CD4-positive, alpha-beta T cell (primary cell): ENCODE data around the gene ADIRF. TPM values are rescaled to one million over a fixed set of nuclear protein-coding genes. Genes with fewer than 3 reads are reported as not detected.

Experiments used
- ATAC-seq: fragments of 200-7000 bp; cut with Tn5 transposase; one replicate; pipeline ENCODE4 v1.10.0; 2022; ENCODE audit warnings: mild to moderate bottlenecking; ENCODE audit not compliant: poor library complexity
- CTCF ChIA-PET: fragments of 350-600 bp; sonication (Branson Sonifier 250); formaldehyde crosslinking; loops from one replicate; lab custom pipeline; 2021; ENCODE audit warnings: antibody characterized with exemption, inconsistent platforms; lab: Charles Lee
- POLR2A ChIA-PET: fragments of 350-600 bp; sonication (Branson Sonifier 250); formaldehyde crosslinking; loops from one replicate; lab custom pipeline; 2021; ENCODE audit warnings: antibody characterized with exemption, inconsistent platforms; lab: Charles Lee
- DNase-seq, 14 experiments: peaks; one replicate each; pipeline ENCODE4 v3.0.0-alpha.2; 2013 to 2020; ENCODE audit warnings: mixed read lengths in 2 of 14
- H3K27ac ChIP-seq, 2 donors: one replicate each; pipeline versions ENCODE4 v1.5.1 to v1.7.0; 2013; ENCODE audit warnings: low read length in 2 of 2, low read depth in 1 of 2, mild to moderate bottlenecking in 1 of 2
- H3K27me3 ChIP-seq, 2 experiments: 1 replicate in 1 of 2; 2 replicates in 1 of 2; pipeline versions ENCODE4 v1.6.1 to v1.7.0; 2013; ENCODE audit warnings: low read length in 2 of 2, control low read depth in 1 of 2, mild to moderate bottlenecking in 1 of 2, moderate library complexity in 1 of 2; ENCODE audit not compliant: insufficient read depth in 2 of 2, control insufficient read depth in 1 of 2
- H3K36me3 ChIP-seq: one replicate; pipeline ENCODE4 v1.6.1; 2013; ENCODE audit warnings: low read length, control low read depth; ENCODE audit not compliant: insufficient read depth
- H3K4me1 ChIP-seq: one replicate; pipeline ENCODE4 v1.6.1; 2013; ENCODE audit warnings: low read length, control low read depth; ENCODE audit not compliant: insufficient read depth
- H3K4me3 ChIP-seq: one replicate; pipeline ENCODE4 v1.5.1; 2013; ENCODE audit warnings: mild to moderate bottlenecking, low read length, moderate library complexity
- H3K9me3 ChIP-seq, 2 experiments: 1 replicate in 1 of 2; 2 replicates in 1 of 2; pipeline versions ENCODE4 v1.6.1 to v1.7.0; 2013; ENCODE audit warnings: low read length in 2 of 2, mild to moderate bottlenecking in 2 of 2, control low read depth in 1 of 2, moderate library complexity in 1 of 2; ENCODE audit not compliant: control insufficient read depth in 1 of 2, insufficient read depth in 1 of 2
- H3K27ac Mint-ChIP-seq: one replicate; pipeline ENCODE4 v1.8.0; 2020; ENCODE audit warnings: mixed read lengths
- H3K27me3 Mint-ChIP-seq: one replicate; pipeline ENCODE4 v1.8.0; 2021; ENCODE audit warnings: mixed read lengths
- H3K36me3 Mint-ChIP-seq: one replicate; pipeline ENCODE4 v1.8.0; 2021; ENCODE audit warnings: low read depth, mixed read lengths
- H3K4me1 Mint-ChIP-seq: one replicate; pipeline ENCODE4 v1.8.0; 2021; ENCODE audit warnings: low read depth, mixed read lengths
- H3K4me3 Mint-ChIP-seq: one replicate; pipeline ENCODE4 v1.8.0; 2020; ENCODE audit warnings: mild to moderate bottlenecking, mixed read lengths
- H3K9me3 Mint-ChIP-seq: one replicate; pipeline ENCODE4 v1.8.0; 2020; ENCODE audit warnings: mixed read lengths
- CTCF ChIP-seq: fragments of 200-600 bp; IDR thresholded peaks from one replicate; pipeline ENCODE4 v1.8.0; 2022; ENCODE audit warnings: antibody characterized with exemption, mild to moderate bottlenecking
- intact Hi-C, 2 experiments: fragments of 100-400 bp; cut with DNase I in 1 of 2; cut with micrococcal nuclease in 1 of 2; formaldehyde crosslinking; loops; one replicate each; pipeline versions ENCODE4 v1.15.1 to v1.9.0; 2023 to 2025; cut with DNase I, micrococcal nuclease
- total RNA-seq, 174 experiments: library from RNA in 2 of 174; stranded (reverse) in 2 of 174; gene quantifications; one replicate each; pipeline ENCODE4 v1.2.3 and lab custom pipeline; 2021 to 2026

Gene ADIRF
- total RNA-seq, 2 experiments from 2014 or later, result not detected

- ATAC-seq, result no peak
- H3K36me3 Mint-ChIP-seq, result no peaks in the 10 kb centered on the region
- peaks cover 0 to 11% of the 10 kb centered on the region in 2 experiments for H3K9me3 ChIP-seq
- H3K27me3 ChIP-seq, result no peaks in the 10 kb centered on the region
- H3K4me1 ChIP-seq, result peaks cover 43% of the 10 kb centered on the region
- H3K9me3 Mint-ChIP-seq, result no peaks in the 10 kb centered on the region
- no peak within 1 kb of the TSS for H3K4me3 ChIP-seq
- TF ChIP-seq CTCF, result no peak
- ChIA-PET CTCF (no interaction called here), POLR2A (no interaction called here)
- no peak within 1 kb of the TSS for H3K27ac ChIP-seq
- no peaks in the 10 kb centered on the region for H3K36me3 ChIP-seq
- H3K4me3 Mint-ChIP-seq, result no peak within 1 kb of the TSS
- intact Hi-C loops, result no loop called here
- peak in 1 of 14 experiments; percentile 8 for DNase-seq
- H3K4me1 Mint-ChIP-seq, result no peaks in the 10 kb centered on the region
- H3K27ac Mint-ChIP-seq, result no peak within 1 kb of the TSS
- peaks cover 3% of the 10 kb centered on the region for H3K27me3 Mint-ChIP-seq
These were observed 10.0 kb upstream of the ADIRF start, which contains the start of gene SNCG for GRCh38 chr10:86958116-86958900. TSS of gene SNCG (plus strand) at chr10:86958599. CDS start at chr10:86958698, 99 bp downstream.

- Histone ChIP-seq H3K27me3 (no peaks in the 10 kb centered on the region), H3K4me3 (no peak overlapping the region), H3K36me3 (no peaks in the 10 kb centered on the region), H3K27ac (no peak overlapping the region), H3K4me1 (peaks cover 43% of the 10 kb centered on the region), H3K9me3 (peaks cover 0 to 3% of the 10 kb centered on the region in 2 experiments)
- H3K9me3 Mint-ChIP-seq, result no peaks in the 10 kb centered on the region
- CTCF ChIA-PET, result no interaction called here
- POLR2A ChIA-PET, result no interaction called here
- TF ChIP-seq CTCF, result no peak
- ATAC-seq (no peak), DNase-seq (peak in 2 of 14 experiments; percentile 5 to 12)
- H3K4me3 Mint-ChIP-seq, result no peak overlapping the region
- H3K36me3 Mint-ChIP-seq, result no peaks in the 10 kb centered on the region
- H3K27ac Mint-ChIP-seq, result no peak overlapping the region
- H3K4me1 Mint-ChIP-seq, result no peaks in the 10 kb centered on the region
- H3K27me3 Mint-ChIP-seq, result peaks cover 3% of the 10 kb centered on the region
- intact Hi-C loops, result no loop called here
These were observed 9.2 kb upstream of the ADIRF start for GRCh38 chr10:86958901-86959736.

GRCh38 chr10:86959737-86960002 is 8.6 kb upstream of the ADIRF start:
- ATAC-seq, result no peak
- Histone ChIP-seq H3K27ac (no peak overlapping the region), H3K36me3 (no peaks in the 10 kb centered on the region), H3K27me3 (no peaks in the 10 kb centered on the region), H3K9me3 (no peaks in the 10 kb centered on the region), H3K4me3 (no peak overlapping the region), H3K4me1 (peaks cover 43% of the 10 kb centered on the region)
- ChIA-PET POLR2A (no interaction called here), CTCF (interaction anchor here (1.5 kb wide), 1 partner anchor 10 kb away, joined by 8 read pairs; no protein-coding TSS in a partner anchor)
- no peak for TF ChIP-seq CTCF
- Mint-ChIP-seq H3K4me3 (no peak overlapping the region), H3K9me3 (no peaks in the 10 kb centered on the region), H3K36me3 (no peaks in the 10 kb centered on the region), H3K27me3 (peaks cover 3% of the 10 kb centered on the region), H3K27ac (no peak overlapping the region), H3K4me1 (no peaks in the 10 kb centered on the region)
- peak in 1 of 14 experiments; percentile 2 for DNase-seq
- intact Hi-C loops, result loop anchor here (10.0 kb wide), 2 partner anchors 275 to 555 kb away; no protein-coding TSS in a partner anchor
